HepG2 (cell line): ENCODE data around the gene SLC11A1. TPM values are rescaled to one million over a fixed set of nuclear protein-coding genes. Genes with fewer than 3 reads are reported as not detected.
A peak's percentile ranks its signal among the peaks of the same experiment; 100 is the strongest.

ENCODE experiments used
- ARHGAP35 ChIP-seq: sonication (generic); formaldehyde crosslinking; IDR thresholded peaks from 2 replicates; pipeline ENCODE4 v1.9.0; 2022; ENCODE audit warnings: mild to moderate bottlenecking, inconsistent platforms, moderate library complexity, missing genetic modification reagents, borderline replicate concordance
- ARID4A ChIP-seq: sonication (generic); formaldehyde crosslinking; IDR thresholded peaks from 2 replicates; pipeline ENCODE4 v1.5.0; 2020; ENCODE audit warnings: mild to moderate bottlenecking, missing genetic modification reagents, borderline replicate concordance
- CAMTA2 ChIP-seq: sonication (generic); formaldehyde crosslinking; IDR thresholded peaks from 2 replicates; pipeline ENCODE4 v1.4.0; 2020; ENCODE audit warnings: mild to moderate bottlenecking, missing genetic modification reagents, borderline replicate concordance
- CBX1 ChIP-seq: IDR thresholded peaks from one replicate; pipeline ENCODE4 v1.6.1; 2016; ENCODE audit warnings: antibody characterized with exemption, low read depth
- HDAC2 ChIP-seq: sonication (generic); formaldehyde crosslinking; IDR thresholded peaks from 2 replicates; pipeline ENCODE4 v1.4.0; 2020; ENCODE audit warnings: missing genetic modification reagents
- KMT2A ChIP-seq: sonication (generic); formaldehyde crosslinking; IDR thresholded peaks from 2 replicates; pipeline ENCODE4 v1.4.0; 2020; ENCODE audit warnings: missing genetic modification reagents
- MEIS1 ChIP-seq: sonication (generic); formaldehyde crosslinking; IDR thresholded peaks from 2 replicates; pipeline ENCODE4 v1.9.0; 2021; ENCODE audit warnings: mild to moderate bottlenecking, missing genetic modification reagents, moderate library complexity, borderline replicate concordance
- NCOA5 ChIP-seq: sonication (generic); formaldehyde crosslinking; IDR thresholded peaks from 2 replicates; pipeline ENCODE4 v1.4.0; 2020; ENCODE audit warnings: missing genetic modification reagents
- NR3C1 ChIP-seq: sonication (generic); formaldehyde crosslinking; IDR thresholded peaks from 2 replicates; pipeline ENCODE4 v1.4.0; 2020; ENCODE audit warnings: missing genetic modification reagents
- PAF1 ChIP-seq: IDR thresholded peaks from 2 replicates; pipeline ENCODE4 v1.6.1; 2016; ENCODE audit warnings: missing genetic modification reagents, missing compliant biosample characterization
- RAD51 ChIP-seq: fragments of 450-650 bp; IDR thresholded peaks from 2 replicates; pipeline ENCODE4 v1.6.1; 2016; ENCODE audit warnings: borderline replicate concordance
- RFX1 ChIP-seq: fragments of 450-650 bp; IDR thresholded peaks from 2 replicates; pipeline ENCODE4 v1.6.1; 2017
- SRF ChIP-seq: IDR thresholded peaks from 2 replicates; pipeline ENCODE4 v1.6.1; 2011; ENCODE audit warnings: mild to moderate bottlenecking, low read depth, low read length, moderate library complexity
- STAT5B ChIP-seq: sonication (generic); formaldehyde crosslinking; IDR thresholded peaks from 2 replicates; pipeline ENCODE4 v1.4.0; 2020; ENCODE audit warnings: missing genetic modification reagents
- XRCC5 ChIP-seq: fragments of 200-400 bp; formaldehyde crosslinking; optimal IDR thresholded peaks from 2 replicates; pipeline ENCODE3; 2017; ENCODE audit warnings: mild to moderate bottlenecking, low read length
- ZBTB7B ChIP-seq: sonication (generic); formaldehyde crosslinking; IDR thresholded peaks from 2 replicates; pipeline ENCODE4 v1.4.0; 2020; ENCODE audit warnings: missing genetic modification reagents
- ZMYM4 ChIP-seq: sonication (generic); formaldehyde crosslinking; IDR thresholded peaks from 2 replicates; pipeline ENCODE4 v1.8.1; 2023; ENCODE audit warnings: mild to moderate bottlenecking, missing genetic modification reagents
- ZNF225 ChIP-seq: sonication (generic); formaldehyde crosslinking; IDR thresholded peaks from 2 replicates; pipeline ENCODE4 v1.4.0; 2020; ENCODE audit warnings: mild to moderate bottlenecking, missing genetic modification reagents
- ZNF839 ChIP-seq: sonication (generic); formaldehyde crosslinking; IDR thresholded peaks from 2 replicates; pipeline ENCODE4 v1.4.0; 2020; ENCODE audit warnings: missing genetic modification reagents, mild to moderate bottlenecking, borderline replicate concordance
- polyA plus RNA-seq, 8 experiments: library from polyadenylated mRNA; depleted of rRNA in 3 of 8; stranded (reverse) in 7 of 8; unstranded in 1 of 8; fragments of >200 nt; fragmentation: Illumina TruSeq in 4 of 8; extraction: Trizol in 4 of 8; gene quantifications; 2 replicates each; pipeline versions ENCODE4 v1.2.1 to v1.2.3, GENCODE V29; 2011 to 2016; ENCODE audit warnings: low read depth in 4 of 8, missing spikeins in 1 of 8, mixed read lengths in 1 of 8; ENCODE audit not compliant: insufficient read depth in 1 of 8
- total RNA-seq, 5 experiments: library from RNA; depleted of rRNA; stranded (reverse); fragments of >200 nt; fragmentation: Illumina TruSeq; extraction: Trizol; gene quantifications; 2 replicates each; pipeline ENCODE4 v1.2.3, GENCODE V29; 2016; ENCODE audit warnings: low read depth in 1 of 5
- TF ChIP-seq, protein P1 (sequence below): sonication (generic); formaldehyde crosslinking; IDR thresholded peaks from 2 replicates; pipeline ENCODE4 v1.4.0; 2020; ENCODE audit warnings: missing genetic modification reagents

The SLC11A1 gene
- total and polyA plus RNA-seq, 2 of the 13 experiments (the other 11 are each of a cell fraction or from before 2014, with no cell fraction given): 0.33 to 2.3 TPM

- TF ChIP-seq, protein P1, sequence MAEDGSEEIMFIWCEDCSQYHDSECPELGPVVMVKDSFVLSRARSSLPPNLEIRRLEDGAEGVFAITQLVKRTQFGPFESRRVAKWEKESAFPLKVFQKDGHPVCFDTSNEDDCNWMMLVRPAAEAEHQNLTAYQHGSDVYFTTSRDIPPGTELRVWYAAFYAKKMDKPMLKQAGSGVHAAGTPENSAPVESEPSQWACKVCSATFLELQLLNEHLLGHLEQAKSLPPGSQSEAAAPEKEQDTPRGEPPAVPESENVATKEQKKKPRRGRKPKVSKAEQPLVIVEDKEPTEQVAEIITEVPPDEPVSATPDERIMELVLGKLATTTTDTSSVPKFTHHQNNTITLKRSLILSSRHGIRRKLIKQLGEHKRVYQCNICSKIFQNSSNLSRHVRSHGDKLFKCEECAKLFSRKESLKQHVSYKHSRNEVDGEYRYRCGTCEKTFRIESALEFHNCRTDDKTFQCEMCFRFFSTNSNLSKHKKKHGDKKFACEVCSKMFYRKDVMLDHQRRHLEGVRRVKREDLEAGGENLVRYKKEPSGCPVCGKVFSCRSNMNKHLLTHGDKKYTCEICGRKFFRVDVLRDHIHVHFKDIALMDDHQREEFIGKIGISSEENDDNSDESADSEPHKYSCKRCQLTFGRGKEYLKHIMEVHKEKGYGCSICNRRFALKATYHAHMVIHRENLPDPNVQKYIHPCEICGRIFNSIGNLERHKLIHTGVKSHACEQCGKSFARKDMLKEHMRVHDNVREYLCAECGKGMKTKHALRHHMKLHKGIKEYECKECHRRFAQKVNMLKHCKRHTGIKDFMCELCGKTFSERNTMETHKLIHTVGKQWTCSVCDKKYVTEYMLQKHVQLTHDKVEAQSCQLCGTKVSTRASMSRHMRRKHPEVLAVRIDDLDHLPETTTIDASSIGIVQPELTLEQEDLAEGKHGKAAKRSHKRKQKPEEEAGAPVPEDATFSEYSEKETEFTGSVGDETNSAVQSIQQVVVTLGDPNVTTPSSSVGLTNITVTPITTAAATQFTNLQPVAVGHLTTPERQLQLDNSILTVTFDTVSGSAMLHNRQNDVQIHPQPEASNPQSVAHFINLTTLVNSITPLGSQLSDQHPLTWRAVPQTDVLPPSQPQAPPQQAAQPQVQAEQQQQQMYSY: no peak
- TF ChIP-seq MEIS1 (CRISPR knock-in tag) (no peak), ZNF839 (CRISPR knock-in tag) (no peak), CBX1 (peak; percentile 32), KMT2A (CRISPR knock-in tag) (no peak), ZBTB7B (CRISPR knock-in tag) (no peak), ARHGAP35 (no peak; the same call in 1 of the 2 replicates), ZMYM4 (CRISPR knock-in tag) (no peak), SRF (no peak), XRCC5 (no peak), NR3C1 (CRISPR knock-in tag) (no peak), NCOA5 (CRISPR knock-in tag) (no peak), RFX1 (no peak), STAT5B (CRISPR knock-in tag) (no peak), HDAC2 (CRISPR knock-in tag) (0 out of 2 replicates have a peak, but pooled peaks have one; percentile 24), PAF1 (CRISPR knock-in tag) (no peak), RAD51 (no peak), ZNF225 (CRISPR knock-in tag) (no peak), CAMTA2 (CRISPR knock-in tag) (0 out of 2 replicates have a peak, but pooled peaks have one; percentile 18), ARID4A (no peak)
Observed at GRCh38 chr2:218389333-218390150, 7.5 kb downstream of the SLC11A1 start (continued).
